Mesothelial cell of epicardium (in vitro differentiated cells): ENCODE results near the gene MAP2K2. TPM values are rescaled to one million over a fixed set of nuclear protein-coding genes. Genes with fewer than 3 reads are reported as not detected.

ENCODE experiments used
- DNase-seq, 2 experiments: peaks; one replicate each; pipeline ENCODE4 v3.0.0; 2021; ENCODE audit warnings: low spot score in 2 of 2; ENCODE audit not compliant: unreplicated experiment in 2 of 2
- H3K27ac Mint-ChIP-seq: 2 replicates; pipeline ENCODE4 v1.8.0; 2021; ENCODE audit warnings: mixed read lengths
- H3K27me3 Mint-ChIP-seq: 2 replicates; pipeline ENCODE4 v1.8.0; 2021; ENCODE audit warnings: low read depth, mixed read lengths
- H3K36me3 Mint-ChIP-seq: 2 replicates; pipeline ENCODE4 v1.8.0; 2021; ENCODE audit warnings: mixed read lengths
- H3K4me1 Mint-ChIP-seq: 2 replicates; pipeline ENCODE4 v1.8.0; 2021; ENCODE audit warnings: mixed read lengths
- H3K4me3 Mint-ChIP-seq: 2 replicates; pipeline ENCODE4 v1.8.0; 2021; ENCODE audit warnings: mild to moderate bottlenecking, moderate library complexity, mixed read lengths
- H3K9me3 Mint-ChIP-seq: 2 replicates; pipeline ENCODE4 v1.8.0; 2021; ENCODE audit warnings: mixed read lengths
- total RNA-seq: library from RNA; stranded (reverse); gene quantifications from 3 replicates; pipeline ENCODE4 v1.2.1, GENCODE V29; 2021
- TF ChIP-seq, protein P1 (sequence below): fragments of 200-600 bp; sonication (generic); IDR thresholded peaks from one replicate; pipeline ENCODE4 v1.5.0; 2021; ENCODE audit warnings: antibody characterized with exemption; ENCODE audit not compliant: unreplicated experiment

MAP2K2 gene
- total RNA-seq, 1 donor from 2014 or later: 152 TPM

DNA sequence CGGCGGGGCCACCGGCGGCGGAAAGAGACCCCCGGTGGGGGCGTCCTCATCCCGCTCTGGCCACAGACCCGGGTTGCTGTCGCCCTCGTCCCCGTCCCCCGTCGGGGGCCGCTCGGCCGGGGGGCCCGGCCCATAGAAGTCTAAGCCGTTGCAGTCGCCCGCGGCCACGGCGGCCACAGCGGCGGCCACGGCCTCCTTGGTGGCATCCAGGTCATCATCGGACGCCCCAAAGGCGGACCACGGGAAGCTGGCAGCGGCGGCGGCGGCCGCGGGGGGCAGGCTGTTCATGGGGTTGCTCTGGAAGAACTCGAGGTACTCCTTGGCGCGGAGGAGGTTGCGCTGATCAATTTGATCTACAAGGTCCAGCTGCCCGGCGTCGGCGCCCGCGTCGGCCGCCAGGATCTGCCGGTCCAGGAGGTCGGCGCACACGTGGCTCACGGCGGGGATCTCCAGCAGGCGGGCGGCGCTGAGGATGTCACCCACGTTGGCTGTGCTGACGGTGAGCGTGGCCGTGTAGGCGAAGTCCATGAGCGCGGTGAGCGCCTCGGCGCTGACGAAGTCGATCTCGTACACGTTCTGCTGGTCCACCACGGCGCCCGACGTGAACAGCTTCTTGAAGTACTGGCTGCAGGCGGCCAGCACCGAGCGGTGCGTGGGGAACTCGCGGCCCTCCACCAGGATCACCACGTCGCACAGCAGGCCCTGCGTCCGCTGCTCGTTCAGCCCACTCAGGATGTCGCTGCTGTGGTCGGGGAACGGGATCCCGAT, 69.3 kb downstream of the MAP2K2 start:
- no peaks in the 10 kb centered on the region for H3K27me3 Mint-ChIP-seq
- H3K36me3 Mint-ChIP-seq: peaks cover 34% of the 10 kb centered on the region
- TF ChIP-seq, protein P1, sequence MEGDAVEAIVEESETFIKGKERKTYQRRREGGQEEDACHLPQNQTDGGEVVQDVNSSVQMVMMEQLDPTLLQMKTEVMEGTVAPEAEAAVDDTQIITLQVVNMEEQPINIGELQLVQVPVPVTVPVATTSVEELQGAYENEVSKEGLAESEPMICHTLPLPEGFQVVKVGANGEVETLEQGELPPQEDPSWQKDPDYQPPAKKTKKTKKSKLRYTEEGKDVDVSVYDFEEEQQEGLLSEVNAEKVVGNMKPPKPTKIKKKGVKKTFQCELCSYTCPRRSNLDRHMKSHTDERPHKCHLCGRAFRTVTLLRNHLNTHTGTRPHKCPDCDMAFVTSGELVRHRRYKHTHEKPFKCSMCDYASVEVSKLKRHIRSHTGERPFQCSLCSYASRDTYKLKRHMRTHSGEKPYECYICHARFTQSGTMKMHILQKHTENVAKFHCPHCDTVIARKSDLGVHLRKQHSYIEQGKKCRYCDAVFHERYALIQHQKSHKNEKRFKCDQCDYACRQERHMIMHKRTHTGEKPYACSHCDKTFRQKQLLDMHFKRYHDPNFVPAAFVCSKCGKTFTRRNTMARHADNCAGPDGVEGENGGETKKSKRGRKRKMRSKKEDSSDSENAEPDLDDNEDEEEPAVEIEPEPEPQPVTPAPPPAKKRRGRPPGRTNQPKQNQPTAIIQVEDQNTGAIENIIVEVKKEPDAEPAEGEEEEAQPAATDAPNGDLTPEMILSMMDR: no peak
- no peak overlapping the region for H3K27ac Mint-ChIP-seq
- H3K9me3 Mint-ChIP-seq: no peaks in the 10 kb centered on the region
- H3K4me1 Mint-ChIP-seq: peaks cover 8% of the 10 kb centered on the region
- no peak overlapping the region for H3K4me3 Mint-ChIP-seq
- no peak for DNase-seq

DNA sequence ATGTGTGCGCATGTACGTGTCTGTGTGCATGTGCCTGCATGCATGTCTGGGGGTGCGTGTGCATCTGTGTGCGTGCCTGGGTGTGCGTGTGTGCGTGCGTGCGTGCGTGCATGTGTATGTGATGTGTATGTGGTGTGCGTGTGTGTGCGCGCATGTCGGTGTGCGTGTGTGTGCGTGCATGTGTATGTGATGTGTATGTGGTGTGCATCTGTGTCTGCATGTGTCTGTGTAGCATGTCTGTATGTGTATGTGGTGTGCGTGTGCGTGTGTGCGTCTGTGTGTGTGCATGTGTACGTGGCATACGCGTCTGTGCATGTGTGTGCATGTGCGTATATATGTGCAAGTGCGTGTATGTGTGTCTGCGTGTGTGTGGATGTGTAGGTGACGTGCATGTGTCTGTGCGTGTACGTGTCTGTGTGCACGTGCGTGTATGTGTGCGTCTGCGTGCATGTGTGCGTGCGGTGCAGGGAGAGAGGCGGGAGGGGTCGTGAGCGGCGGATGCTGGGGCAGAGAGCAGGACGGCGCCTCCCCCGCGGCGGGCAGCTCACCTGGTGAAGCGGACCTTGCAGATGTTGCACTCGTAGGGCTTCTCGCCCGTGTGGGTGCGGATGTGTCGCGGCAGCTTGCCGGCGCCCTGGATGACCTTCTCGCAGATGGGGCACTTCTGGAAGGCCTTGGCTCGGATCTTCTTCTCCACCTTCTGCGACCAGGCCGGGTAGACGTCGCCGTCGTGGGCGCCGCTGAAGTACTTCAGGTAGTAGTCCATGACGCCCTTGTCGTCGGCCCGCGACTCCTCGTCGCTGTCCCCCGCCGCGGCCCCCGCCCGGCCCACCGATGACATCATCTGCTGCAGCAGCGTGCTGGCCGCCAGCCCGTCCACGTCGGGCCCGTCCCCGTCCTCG, 70.2 kb downstream of the MAP2K2 start:
- Mint-ChIP-seq H3K4me1 (peaks cover 8% of the 10 kb centered on the region), H3K4me3 (no peak overlapping the region), H3K9me3 (no peaks in the 10 kb centered on the region), H3K36me3 (peaks cover 34% of the 10 kb centered on the region), H3K27ac (no peak overlapping the region), H3K27me3 (no peaks in the 10 kb centered on the region)
- TF ChIP-seq, protein P1: no peak
- DNase-seq: no peak

DNA sequence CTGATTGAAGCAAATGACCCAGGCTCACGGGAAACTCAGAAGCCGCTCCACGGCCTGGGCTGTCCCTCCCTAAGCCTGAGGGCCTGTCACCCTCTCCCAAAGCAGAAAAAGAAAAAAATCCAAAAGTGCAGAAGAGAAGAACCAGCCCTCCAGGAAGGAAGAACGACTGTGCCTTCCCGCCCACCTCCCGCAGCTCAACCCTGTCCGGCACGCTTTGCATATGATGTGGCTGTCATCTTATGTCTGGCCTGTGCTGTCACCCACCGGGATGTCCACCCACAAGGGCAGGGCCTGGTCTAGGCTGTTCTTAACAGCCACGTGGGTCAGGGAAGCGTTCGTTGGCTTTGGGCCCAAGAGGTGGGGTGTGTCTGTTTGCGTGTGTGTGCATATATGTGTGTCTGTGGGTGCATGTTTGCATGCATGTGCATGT, 70.9 kb downstream of the MAP2K2 start:
- Mint-ChIP-seq H3K27me3 (no peaks in the 10 kb centered on the region), H3K27ac (peak overlapping the region; percentile 86), H3K36me3 (peaks cover 34% of the 10 kb centered on the region), H3K9me3 (no peaks in the 10 kb centered on the region), H3K4me3 (no peak overlapping the region), H3K4me1 (peaks cover 8% of the 10 kb centered on the region)
- DNase-seq: no peak
- TF ChIP-seq, protein P1: no peak

DNA sequence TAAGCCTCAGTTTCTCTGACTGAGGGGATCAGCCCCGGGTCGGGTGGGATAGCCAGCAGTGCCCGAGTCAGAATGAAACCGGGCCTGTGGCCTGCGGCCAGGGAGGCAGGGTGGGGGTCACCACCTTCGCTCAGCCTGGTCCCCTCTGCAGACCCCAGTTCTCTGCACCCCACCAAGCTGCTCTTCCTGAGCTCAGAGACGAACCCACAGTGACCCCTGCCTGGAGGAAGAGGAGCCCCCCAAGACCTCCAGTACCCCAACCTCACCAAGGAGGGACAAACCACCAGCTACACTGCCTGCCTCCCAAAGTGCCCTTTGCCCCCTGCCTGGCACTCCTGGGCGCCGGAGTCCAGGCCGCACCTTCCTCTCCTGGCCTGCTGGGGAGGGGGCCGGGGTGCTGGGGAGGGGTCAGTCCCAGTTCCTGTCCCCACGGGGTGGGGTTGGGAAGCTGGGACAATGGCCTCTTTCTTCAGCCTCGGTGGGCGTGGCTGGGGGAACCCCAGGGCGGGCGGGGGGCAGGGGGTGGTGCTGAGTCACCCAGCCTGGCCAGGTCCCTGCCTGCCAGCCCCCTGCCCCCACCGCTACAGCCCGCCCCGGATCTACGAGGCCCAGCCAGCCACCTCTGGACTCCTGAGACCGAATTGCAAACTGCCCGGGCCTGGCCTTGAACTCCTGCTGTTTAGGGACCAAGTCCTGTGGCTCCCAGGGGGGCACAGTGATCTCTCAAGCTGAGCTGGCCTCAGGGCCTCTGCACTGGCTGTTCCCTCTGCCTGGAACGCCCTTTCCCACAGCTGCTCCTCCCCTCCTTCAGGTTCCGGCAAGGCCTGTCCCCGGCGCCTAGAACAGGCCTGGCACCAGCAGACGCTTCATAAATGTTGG, 71.6 kb downstream of the MAP2K2 start:
- TF ChIP-seq, protein P1: no peak
- H3K4me3 Mint-ChIP-seq: no peak overlapping the region
- peaks cover 32% of the 10 kb centered on the region for H3K36me3 Mint-ChIP-seq
- no peaks in the 10 kb centered on the region for H3K9me3 Mint-ChIP-seq
- H3K27me3 Mint-ChIP-seq: no peaks in the 10 kb centered on the region
- DNase-seq: no peak
- H3K27ac Mint-ChIP-seq: peak overlapping the region; percentile 86
- peaks cover 8% of the 10 kb centered on the region for H3K4me1 Mint-ChIP-seq
